PC-9 (cell line): Measurements from ENCODE around the gene NPTX1. TPM values are rescaled to one million over a fixed set of nuclear protein-coding genes. Genes with fewer than 3 reads are reported as not detected.

Source experiments
- BruUV-seq: library from RNA; stranded (reverse); fragments of 400-500 nt; replicated peaks from 2 replicates; lab custom pipeline; 2021; lab: Mats Ljungman, UMichigan
- CTCF ChIA-PET: fragments of 300-600 bp; sonication (Branson Sonifier 250); formaldehyde crosslinking; loops from one replicate; lab custom pipeline; 2022; ENCODE audit warnings: antibody characterized with exemption; lab: Charles Lee
- POLR2A ChIA-PET: fragments of 300-600 bp; sonication (Branson Sonifier 250); formaldehyde crosslinking; loops from one replicate; lab custom pipeline; 2022; ENCODE audit warnings: antibody characterized with exemption; ENCODE audit not compliant: unreplicated experiment; lab: Charles Lee
- DNase-seq, 2 experiments: peaks; one replicate each; pipeline versions ENCODE4 v3.0.0 to v3.0.0-alpha.2; 2015 to 2022; ENCODE audit warnings: mixed read lengths in 1 of 2
- H2AFZ ChIP-seq: fragments of 200-600 bp; sonication (generic); 2 replicates; pipeline ENCODE4 v1.8.1; 2017; ENCODE audit warnings: antibody characterized with exemption
- H3F3A ChIP-seq: fragments of 200-600 bp; sonication (generic); 2 replicates; pipeline ENCODE4 v1.8.1; 2017; ENCODE audit warnings: antibody characterized with exemption, mild to moderate bottlenecking, low read depth; ENCODE audit not compliant: insufficient read depth
- H3K27ac ChIP-seq: fragments of 200-600 bp; sonication (generic); 2 replicates; pipeline ENCODE4 v1.6.1; 2016; ENCODE audit warnings: mixed run types
- H3K27me3 ChIP-seq: fragments of 200-600 bp; sonication (generic); 2 replicates; pipeline ENCODE4 v1.6.1; 2016; ENCODE audit warnings: low read depth, mixed run types; ENCODE audit not compliant: insufficient read depth
- H3K36me3 ChIP-seq: fragments of 200-600 bp; sonication (generic); 2 replicates; pipeline ENCODE4 v1.6.1; 2016; ENCODE audit warnings: low read depth, mixed run types
- H3K4me1 ChIP-seq: fragments of 200-600 bp; sonication (generic); replicated peaks from 2 replicates; pipeline ENCODE4 v1.6.1; 2016; ENCODE audit warnings: mixed run types; ENCODE audit not compliant: insufficient read depth
- H3K4me2 ChIP-seq: fragments of 200-600 bp; sonication (generic); 2 replicates; pipeline ENCODE4 v1.6.1; 2017; ENCODE audit warnings: mixed run types
- H3K4me3 ChIP-seq: fragments of 200-600 bp; sonication (generic); 2 replicates; pipeline ENCODE4 v1.6.1; 2016; ENCODE audit warnings: mixed run types
- H3K79me2 ChIP-seq: fragments of 200-600 bp; sonication (generic); 2 replicates; pipeline ENCODE4 v1.6.1; 2017; ENCODE audit warnings: low read depth, mixed run types
- H3K9me2 ChIP-seq: fragments of 200-600 bp; sonication (generic); 2 replicates; pipeline ENCODE4 v1.8.1; 2017; ENCODE audit warnings: mild to moderate bottlenecking; ENCODE audit not compliant: insufficient read depth
- H3K9me3 ChIP-seq: fragments of 200-600 bp; sonication (generic); 2 replicates; pipeline ENCODE4 v1.8.1; 2016; ENCODE audit warnings: low read depth; ENCODE audit not compliant: insufficient read depth
- H4K20me1 ChIP-seq: fragments of 200-600 bp; sonication (generic); 2 replicates; pipeline ENCODE4 v1.8.1; 2017; ENCODE audit not compliant: insufficient read depth
- CTCF ChIP-seq: fragments of 200-600 bp; sonication (generic); conservative IDR thresholded peaks from 2 replicates; pipeline ENCODE4 v1.6.1; 2017; ENCODE audit warnings: mixed run types, antibody characterized with exemption, mild to moderate bottlenecking, moderate library complexity
- EZH2 ChIP-seq: fragments of 200-600 bp; sonication (generic); IDR thresholded peaks from 2 replicates; pipeline ENCODE4 v1.8.0; 2017; ENCODE audit warnings: antibody characterized with exemption, low read depth
- intact Hi-C: fragments of 100-400 bp; cut with micrococcal nuclease; formaldehyde crosslinking; loops from one replicate; pipeline ENCODE4 v1.10.0; 2022; ENCODE audit not compliant: unreplicated experiment
- microRNA-seq: library from miRNA; unstranded; fragments of <30 nt; microRNA quantifications from one replicate; pipeline ENCODE4 v1.2.0, GENCODE V29; 2021; ENCODE audit warnings: borderline number of aligned reads, borderline replicate concordance
- total RNA-seq: library from RNA; stranded (reverse); gene quantifications from 2 replicates; pipeline ENCODE4 v1.2.3, GENCODE V29; 2021

Gene NPTX1
- total RNA-seq, 1 experiment from 2014 or later, result 6.9 TPM

DNA sequence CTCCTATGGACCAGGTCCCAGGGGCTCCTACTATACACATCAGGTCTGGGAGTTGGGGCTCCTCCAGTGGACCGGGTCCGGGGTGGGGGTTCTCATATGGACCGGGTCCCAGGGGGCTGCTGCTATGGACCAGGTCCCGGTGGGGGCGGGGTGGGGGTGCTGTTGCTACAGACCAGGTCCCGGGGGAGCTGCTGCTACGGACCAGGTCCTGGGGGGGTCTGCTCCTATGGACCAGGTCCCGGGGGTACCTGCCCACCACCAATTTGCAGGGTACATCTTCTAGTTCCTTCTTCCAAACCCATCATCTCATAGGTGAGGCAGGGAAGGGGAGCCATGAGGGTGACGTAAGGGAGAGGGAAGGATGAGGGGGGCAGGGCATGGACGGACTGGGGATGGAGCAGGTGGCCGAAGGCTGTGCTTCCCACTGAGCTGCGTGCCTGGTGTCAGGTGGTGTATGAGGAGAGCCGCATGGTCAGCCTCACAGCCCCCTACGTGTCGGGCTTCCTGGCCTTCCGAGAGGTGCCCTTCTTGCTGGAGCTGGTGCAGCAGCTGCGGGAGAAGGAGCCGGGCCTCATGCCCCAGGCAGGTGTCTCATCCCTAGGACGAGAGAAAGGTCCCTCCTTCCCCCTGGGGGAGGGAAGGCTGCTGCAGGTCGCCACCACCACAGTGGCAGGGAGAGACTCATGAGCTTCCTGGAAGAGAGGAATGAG is 54.9 kb downstream of the NPTX1 start:
- no TSS peak for BruUV-seq
- H3K4me1 ChIP-seq, result no peaks in the 10 kb centered on the region
- no peaks in the 10 kb centered on the region for H3K79me2 ChIP-seq
- DNase-seq, result no peak
- H2AFZ ChIP-seq, result no peak overlapping the region
- TF ChIP-seq CTCF (no peak), EZH2 (no peak)
- no peaks in the 10 kb centered on the region for H3K27me3 ChIP-seq
- H3F3A ChIP-seq, result no peaks in the 10 kb centered on the region
- intact Hi-C loops, result no loop called here
- H3K4me2 ChIP-seq, result no peak overlapping the region
- H4K20me1 ChIP-seq, result no peaks in the 10 kb centered on the region
- no peaks in the 10 kb centered on the region for H3K36me3 ChIP-seq
- H3K4me3 ChIP-seq, result no peak overlapping the region
- ChIA-PET POLR2A (no interaction called here), CTCF (no interaction called here)
- no peak overlapping the region for H3K27ac ChIP-seq
- H3K9me2 ChIP-seq, result no peaks in the 10 kb centered on the region
- H3K9me3 ChIP-seq, result no peaks in the 10 kb centered on the region

DNA sequence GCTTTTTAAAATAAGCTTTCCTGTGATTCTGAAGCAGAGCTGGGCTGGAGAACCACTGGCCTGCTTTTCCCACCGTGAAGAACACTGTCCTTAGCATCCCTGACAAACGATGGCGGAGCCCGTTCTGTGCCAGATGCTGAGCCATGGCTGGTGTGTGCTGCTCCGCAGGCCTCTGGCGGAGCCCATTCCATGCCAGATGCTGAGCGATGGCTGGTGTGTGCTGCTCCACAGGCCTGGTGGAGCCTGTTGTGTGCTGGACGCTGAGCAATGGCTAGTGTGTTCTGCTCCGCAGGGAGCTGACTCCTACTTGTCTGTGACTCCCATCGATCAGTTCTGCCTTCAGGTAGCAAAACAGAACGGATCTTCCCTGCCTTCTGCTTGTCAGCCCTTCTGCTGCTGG is 57.2 kb downstream of the NPTX1 start:
- Histone ChIP-seq H3K36me3 (no peaks in the 10 kb centered on the region), H3K9me3 (no peaks in the 10 kb centered on the region), H3F3A (no peaks in the 10 kb centered on the region), H3K4me2 (no peak overlapping the region), H3K79me2 (peaks cover 10% of the 10 kb centered on the region), H3K4me1 (no peaks in the 10 kb centered on the region), H3K9me2 (no peaks in the 10 kb centered on the region), H3K27me3 (no peaks in the 10 kb centered on the region), H3K4me3 (no peak overlapping the region), H3K27ac (no peak overlapping the region), H2AFZ (no peak overlapping the region), H4K20me1 (no peaks in the 10 kb centered on the region)
- BruUV-seq, result no TSS peak
- POLR2A ChIA-PET, result no interaction called here
- CTCF ChIA-PET, result no interaction called here
- TF ChIP-seq CTCF (no peak), EZH2 (no peak)
- intact Hi-C loops, result no loop called here
- no peak for DNase-seq

DNA sequence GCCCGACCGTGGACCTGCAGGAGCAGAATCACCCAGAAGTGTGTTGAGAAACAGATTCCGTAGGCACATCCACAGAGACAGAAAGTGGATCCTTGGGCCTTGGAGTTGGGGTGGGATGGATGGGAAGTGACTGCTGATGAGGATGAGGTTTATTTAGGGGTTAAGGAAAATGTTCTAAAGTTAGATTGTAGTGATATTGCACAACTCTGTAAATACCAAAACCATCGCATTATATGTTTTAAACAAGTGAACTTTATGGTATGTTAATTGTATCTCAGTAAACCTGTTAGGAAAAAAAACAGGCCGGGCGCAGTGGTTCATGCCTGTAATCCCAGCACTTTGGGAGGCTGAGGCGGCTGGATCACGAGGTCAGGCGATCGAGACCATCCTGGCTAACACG is 57.8 kb downstream of the NPTX1 start:
- ChIA-PET CTCF (interaction anchor here (0.6 kb wide), 1 partner anchor 1963 kb away, joined by 4 read pairs; no protein-coding TSS in a partner anchor), POLR2A (no interaction called here)
- H3K9me3 ChIP-seq, result no peaks in the 10 kb centered on the region
- peaks cover 10% of the 10 kb centered on the region for H3K79me2 ChIP-seq
- 0 out of 2 replicates have a peak, but pooled peaks cover 5% of the 10 kb centered on the region for H3K4me1 ChIP-seq
- intact Hi-C loops, result no loop called here
- no peak for DNase-seq
- H3K4me3 ChIP-seq, result no peak overlapping the region
- no peak overlapping the region for H2AFZ ChIP-seq
- no peaks in the 10 kb centered on the region for H3K36me3 ChIP-seq
- H3K27ac ChIP-seq, result no peak overlapping the region
- no TSS peak for BruUV-seq
- no peaks in the 10 kb centered on the region for H3K27me3 ChIP-seq
- no peaks in the 10 kb centered on the region for H3K9me2 ChIP-seq
- no peak overlapping the region for H3K4me2 ChIP-seq
- H4K20me1 ChIP-seq, result no peaks in the 10 kb centered on the region
- H3F3A ChIP-seq, result no peaks in the 10 kb centered on the region
- no peak for TF ChIP-seq EZH2

Small RNA genes lying within 50 kb of the gene (microRNA-seq; reads per million reads assigned to microRNA genes)
- not detected for gene MIR4730

Other genes with a start within 250 kb of the NPTX1 start
- gene RNF213, start 215.8 kb downstream of the NPTX1 start, total RNA-seq, result 179 and 207 TPM in 2 replicates
- gene ENDOV, start 61.4 kb downstream of the NPTX1 start, total RNA-seq, result 50.3 and 84.8 TPM in 2 replicates
- gene RPTOR, start 68.2 kb upstream of the NPTX1 start, total RNA-seq, result 50.8 and 53.5 TPM in 2 replicates